ENCODE measurements around the gene TLL1. TPM values are rescaled to one million over a fixed set of nuclear protein-coding genes. Genes with fewer than 3 reads are reported as not detected.

The TLL1 gene
- polyA plus RNA-seq, 1 of the 3 experiments (the other 2 are of a cell fraction) = 0.07 TPM

DNA sequence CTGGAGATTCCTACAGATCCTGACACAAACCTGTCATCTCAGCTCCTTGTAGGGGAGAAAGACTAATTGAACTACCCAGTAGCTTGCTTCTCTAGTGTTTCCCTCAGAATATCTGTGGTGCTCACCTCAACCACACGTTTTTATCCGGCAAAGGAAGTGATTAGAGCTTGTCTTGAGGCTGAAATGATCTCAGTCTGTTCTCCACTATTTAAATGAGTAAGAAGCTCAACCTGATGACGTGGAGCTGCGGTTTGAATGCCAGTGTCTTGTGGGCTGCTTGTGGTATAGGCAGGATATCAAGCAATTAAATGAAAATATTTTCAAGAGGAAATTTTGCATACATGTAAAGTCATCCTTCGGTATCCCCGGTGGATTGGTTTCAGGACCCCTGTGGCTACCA, 270.2 kb downstream of the TLL1 start:
- Histone ChIP-seq H3F3A (replicated peaks; ENCODE audit: insufficient read depth) (no peaks in the 10 kb centered on the region), H3K79me2 (ENCODE audit: insufficient read depth) (no peaks in the 10 kb centered on the region), H3K4me3 (ENCODE audit: low read depth in 2 of 2, low read length in 1 of 2) (no peak overlapping the region), H3K4me1 (ENCODE audit: control insufficient read depth in 1 of 2, insufficient read depth in 2 of 2, low read depth in 1 of 2, low read length in 1 of 2) (peaks cover 0 to 6% of the 10 kb centered on the region in 2 experiments; a peak in 1 of 4 replicates), H3K9ac (no peak overlapping the region), H3K9me2 (no peaks in the 10 kb centered on the region), H2AFZ (ENCODE audit: low read depth) (peak overlapping the region; percentile 43), H3K9me3 (no peaks in the 10 kb centered on the region), H3K27ac (ENCODE audit: low read depth in 2 of 2, low read length in 1 of 2) (no peak overlapping the region), H3K36me3 (replicated peaks in 1 of 2; ENCODE audit: control insufficient read depth in 1 of 2, insufficient read depth in 2 of 2, low read length in 1 of 2) (no peaks in the 10 kb centered on the region), H3K4me2 (0 out of 2 replicates have a peak overlapping the region, but pooled peaks have one; percentile 22), H4K20me1 (ENCODE audit: insufficient read depth) (no peaks in the 10 kb centered on the region), H3K27me3 (ENCODE audit: insufficient read depth) (no peaks in the 10 kb centered on the region)
- TF ChIP-seq RXRA (IDR thresholded peaks at IDR 0.05; ENCODE audit: borderline replicate concordance, low read depth) = no peak
- TF ChIP-seq FOSL2 (IDR thresholded peaks at IDR 0.05; ENCODE audit: borderline replicate concordance, low read depth) = no peak
- no peak for TF ChIP-seq TEAD4 (IDR thresholded peaks at IDR 0.05; ENCODE audit: borderline replicate concordance, insufficient read depth)
- TF ChIP-seq FOXJ3 (CRISPR knock-in tag; IDR thresholded peaks at IDR 0.05) = no peak
- TF ChIP-seq, protein P1, sequence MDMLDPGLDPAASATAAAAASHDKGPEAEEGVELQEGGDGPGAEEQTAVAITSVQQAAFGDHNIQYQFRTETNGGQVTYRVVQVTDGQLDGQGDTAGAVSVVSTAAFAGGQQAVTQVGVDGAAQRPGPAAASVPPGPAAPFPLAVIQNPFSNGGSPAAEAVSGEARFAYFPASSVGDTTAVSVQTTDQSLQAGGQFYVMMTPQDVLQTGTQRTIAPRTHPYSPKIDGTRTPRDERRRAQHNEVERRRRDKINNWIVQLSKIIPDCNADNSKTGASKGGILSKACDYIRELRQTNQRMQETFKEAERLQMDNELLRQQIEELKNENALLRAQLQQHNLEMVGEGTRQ (IDR thresholded peaks at IDR 0.05; ENCODE audit: borderline replicate concordance, low read depth, low read length) = no peak
- no peak for TF ChIP-seq SIN3A (IDR thresholded peaks at IDR 0.05; ENCODE audit: borderline replicate concordance, low read depth, low read length)
- TF ChIP-seq, protein P2, sequence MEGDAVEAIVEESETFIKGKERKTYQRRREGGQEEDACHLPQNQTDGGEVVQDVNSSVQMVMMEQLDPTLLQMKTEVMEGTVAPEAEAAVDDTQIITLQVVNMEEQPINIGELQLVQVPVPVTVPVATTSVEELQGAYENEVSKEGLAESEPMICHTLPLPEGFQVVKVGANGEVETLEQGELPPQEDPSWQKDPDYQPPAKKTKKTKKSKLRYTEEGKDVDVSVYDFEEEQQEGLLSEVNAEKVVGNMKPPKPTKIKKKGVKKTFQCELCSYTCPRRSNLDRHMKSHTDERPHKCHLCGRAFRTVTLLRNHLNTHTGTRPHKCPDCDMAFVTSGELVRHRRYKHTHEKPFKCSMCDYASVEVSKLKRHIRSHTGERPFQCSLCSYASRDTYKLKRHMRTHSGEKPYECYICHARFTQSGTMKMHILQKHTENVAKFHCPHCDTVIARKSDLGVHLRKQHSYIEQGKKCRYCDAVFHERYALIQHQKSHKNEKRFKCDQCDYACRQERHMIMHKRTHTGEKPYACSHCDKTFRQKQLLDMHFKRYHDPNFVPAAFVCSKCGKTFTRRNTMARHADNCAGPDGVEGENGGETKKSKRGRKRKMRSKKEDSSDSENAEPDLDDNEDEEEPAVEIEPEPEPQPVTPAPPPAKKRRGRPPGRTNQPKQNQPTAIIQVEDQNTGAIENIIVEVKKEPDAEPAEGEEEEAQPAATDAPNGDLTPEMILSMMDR (IDR thresholded peaks at IDR 0.05) = no peak
- no peak for TF ChIP-seq MXI1 (IDR thresholded peaks at IDR 0.05; ENCODE audit: low read depth, low read length)
- TF ChIP-seq NFIC (IDR thresholded peaks at IDR 0.05; ENCODE audit: borderline replicate concordance) = no peak
- TF ChIP-seq YY1 (IDR thresholded peaks at IDR 0.05; ENCODE audit: low read depth) = no peak
- TF ChIP-seq GABPA (IDR thresholded peaks at IDR 0.05; ENCODE audit: low read depth) = no peak
- no peak for TF ChIP-seq FOXM1 (IDR thresholded peaks at IDR 0.05; ENCODE audit: low read depth)
- no peak for TF ChIP-seq JUND (IDR thresholded peaks at IDR 0.05)
- CTCF ChIA-PET = no interaction called here
- 30% methylated on average over 6 of the region's 6 CpGs for WGBS (ENCODE audit: low lambda C conversion rate)
- DNase-seq = no peak
- POLR2A ChIA-PET = no interaction called here

DNA sequence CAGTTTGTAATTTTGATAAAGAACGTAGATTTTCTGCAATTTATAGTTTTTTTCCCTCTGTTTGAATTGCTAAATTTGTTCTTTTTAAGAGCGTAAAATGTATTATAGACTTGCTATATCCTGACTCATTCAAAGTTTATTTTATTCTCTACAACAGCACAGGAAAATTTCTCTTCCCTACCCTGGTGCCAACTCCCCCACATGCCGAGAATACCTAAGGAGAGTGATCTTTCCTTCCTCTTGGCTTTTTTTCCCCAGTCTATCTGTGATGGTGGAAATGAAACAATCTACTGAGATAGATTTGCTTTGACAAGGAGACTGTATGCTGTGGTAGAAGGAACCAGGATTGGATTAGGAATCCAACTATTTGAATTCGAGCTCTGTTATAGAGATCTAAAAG, 271.6 kb downstream of the TLL1 start:
- no peak overlapping the region for H3K4me2 ChIP-seq
- H3K27ac ChIP-seq (ENCODE audit: low read depth in 2 of 2, low read length in 1 of 2) = no peak overlapping the region; a peak in 1 of 4 replicates
- no peaks in the 10 kb centered on the region for H3K9me3 ChIP-seq
- no peaks in the 10 kb centered on the region for H3F3A ChIP-seq (replicated peaks; ENCODE audit: insufficient read depth)
- no peaks in the 10 kb centered on the region for H3K79me2 ChIP-seq (ENCODE audit: insufficient read depth)
- no peak for DNase-seq
- 0 out of 2 replicates have a peak overlapping the region, but pooled peaks have one; percentile 6 for H2AFZ ChIP-seq (ENCODE audit: low read depth)
- H3K9me2 ChIP-seq = no peaks in the 10 kb centered on the region
- no peak overlapping the region for H3K9ac ChIP-seq
- POLR2A ChIA-PET = no interaction called here
- H3K36me3 ChIP-seq (replicated peaks in 1 of 2; ENCODE audit: control insufficient read depth in 1 of 2, insufficient read depth in 2 of 2, low read length in 1 of 2) = no peaks in the 10 kb centered on the region
- H3K27me3 ChIP-seq (ENCODE audit: insufficient read depth) = no peaks in the 10 kb centered on the region
- no peaks in the 10 kb centered on the region for H4K20me1 ChIP-seq (ENCODE audit: insufficient read depth)
- 28% methylated on average over 4 of the region's 4 CpGs for WGBS (ENCODE audit: low lambda C conversion rate)
- CTCF ChIA-PET = interaction anchor here (1.0 kb wide), 1 partner anchor 608 kb away, joined by 3 read pairs; no protein-coding TSS in a partner anchor
- no peak overlapping the region for H3K4me3 ChIP-seq (ENCODE audit: low read depth in 2 of 2, low read length in 1 of 2)
- peaks cover 0 to 6% of the 10 kb centered on the region in 2 experiments; a peak in 1 of 4 replicates for H3K4me1 ChIP-seq (ENCODE audit: control insufficient read depth in 1 of 2, insufficient read depth in 2 of 2, low read depth in 1 of 2, low read length in 1 of 2)
- no peak for TF ChIP-seq POLR2AphosphoS5 (IDR thresholded peaks at IDR 0.05; ENCODE audit: low read depth, low read length)
- TF ChIP-seq FOXM1 (IDR thresholded peaks at IDR 0.05; ENCODE audit: low read depth) = no peak
- no peak for TF ChIP-seq NFIC (IDR thresholded peaks at IDR 0.05; ENCODE audit: borderline replicate concordance)
- TF ChIP-seq, protein P3, sequence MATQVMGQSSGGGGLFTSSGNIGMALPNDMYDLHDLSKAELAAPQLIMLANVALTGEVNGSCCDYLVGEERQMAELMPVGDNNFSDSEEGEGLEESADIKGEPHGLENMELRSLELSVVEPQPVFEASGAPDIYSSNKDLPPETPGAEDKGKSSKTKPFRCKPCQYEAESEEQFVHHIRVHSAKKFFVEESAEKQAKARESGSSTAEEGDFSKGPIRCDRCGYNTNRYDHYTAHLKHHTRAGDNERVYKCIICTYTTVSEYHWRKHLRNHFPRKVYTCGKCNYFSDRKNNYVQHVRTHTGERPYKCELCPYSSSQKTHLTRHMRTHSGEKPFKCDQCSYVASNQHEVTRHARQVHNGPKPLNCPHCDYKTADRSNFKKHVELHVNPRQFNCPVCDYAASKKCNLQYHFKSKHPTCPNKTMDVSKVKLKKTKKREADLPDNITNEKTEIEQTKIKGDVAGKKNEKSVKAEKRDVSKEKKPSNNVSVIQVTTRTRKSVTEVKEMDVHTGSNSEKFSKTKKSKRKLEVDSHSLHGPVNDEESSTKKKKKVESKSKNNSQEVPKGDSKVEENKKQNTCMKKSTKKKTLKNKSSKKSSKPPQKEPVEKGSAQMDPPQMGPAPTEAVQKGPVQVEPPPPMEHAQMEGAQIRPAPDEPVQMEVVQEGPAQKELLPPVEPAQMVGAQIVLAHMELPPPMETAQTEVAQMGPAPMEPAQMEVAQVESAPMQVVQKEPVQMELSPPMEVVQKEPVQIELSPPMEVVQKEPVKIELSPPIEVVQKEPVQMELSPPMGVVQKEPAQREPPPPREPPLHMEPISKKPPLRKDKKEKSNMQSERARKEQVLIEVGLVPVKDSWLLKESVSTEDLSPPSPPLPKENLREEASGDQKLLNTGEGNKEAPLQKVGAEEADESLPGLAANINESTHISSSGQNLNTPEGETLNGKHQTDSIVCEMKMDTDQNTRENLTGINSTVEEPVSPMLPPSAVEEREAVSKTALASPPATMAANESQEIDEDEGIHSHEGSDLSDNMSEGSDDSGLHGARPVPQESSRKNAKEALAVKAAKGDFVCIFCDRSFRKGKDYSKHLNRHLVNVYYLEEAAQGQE (IDR thresholded peaks at IDR 0.05; ENCODE audit: low read depth, low read length) = no peak
- TF ChIP-seq, protein P4, sequence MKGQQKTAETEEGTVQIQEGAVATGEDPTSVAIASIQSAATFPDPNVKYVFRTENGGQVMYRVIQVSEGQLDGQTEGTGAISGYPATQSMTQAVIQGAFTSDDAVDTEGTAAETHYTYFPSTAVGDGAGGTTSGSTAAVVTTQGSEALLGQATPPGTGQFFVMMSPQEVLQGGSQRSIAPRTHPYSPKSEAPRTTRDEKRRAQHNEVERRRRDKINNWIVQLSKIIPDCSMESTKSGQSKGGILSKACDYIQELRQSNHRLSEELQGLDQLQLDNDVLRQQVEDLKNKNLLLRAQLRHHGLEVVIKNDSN (IDR thresholded peaks at IDR 0.05; ENCODE audit: borderline replicate concordance, low read depth) = no peak
- no peak for TF ChIP-seq SIN3A (IDR thresholded peaks at IDR 0.05; ENCODE audit: borderline replicate concordance, low read depth, low read length)
- TF ChIP-seq RFX5 (IDR thresholded peaks at IDR 0.05; ENCODE audit: low read length) = no peak
- TF ChIP-seq RCOR1 (IDR thresholded peaks at IDR 0.05; ENCODE audit: low read length) = no peak
- TF ChIP-seq, protein P2 (IDR thresholded peaks at IDR 0.05) = no peak

Data from SK-N-SH (cell line).